ENCODE measurements around the gene MARCHF2. TPM values are rescaled to one million over a fixed set of nuclear protein-coding genes. Genes with fewer than 3 reads are reported as not detected.

Gene MARCHF2
- total RNA-seq, 1 donor from 2014 or later, result 24.8 TPM

DNA sequence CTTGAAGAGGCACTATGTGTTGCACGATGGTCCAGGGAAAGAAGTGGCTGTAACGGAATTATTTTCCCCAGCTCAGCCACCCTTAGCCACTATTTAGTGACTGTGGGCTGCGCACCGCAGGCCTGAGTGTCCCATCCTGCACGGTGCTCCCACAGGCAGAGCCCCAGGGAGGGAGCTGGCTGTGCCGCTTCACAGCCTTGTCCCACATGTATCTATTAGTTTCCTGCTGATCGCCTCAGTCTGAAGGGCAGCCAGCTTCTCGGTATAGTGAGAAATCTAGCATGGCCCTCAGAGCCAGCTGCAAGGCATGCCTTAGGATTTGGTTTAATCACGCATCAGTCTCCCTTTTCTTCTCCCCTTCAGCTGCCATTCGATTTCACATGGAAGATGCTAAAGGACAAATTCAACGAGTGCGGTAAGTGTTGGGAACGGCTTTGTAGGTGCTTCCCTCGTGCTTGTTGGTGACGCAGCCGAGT lies 73.6 kb downstream of the MARCHF2 start:
- DNase-seq (no peak), ATAC-seq (ENCODE audit: low read depth) (no peak)
- H3K4me1 Mint-ChIP-seq, result peaks cover 23% of the 10 kb centered on the region
- H3K9me3 Mint-ChIP-seq, result no peaks in the 10 kb centered on the region
- peak overlapping the region; percentile 81 for H3K27ac Mint-ChIP-seq
- intact Hi-C loops (cut with micrococcal nuclease), result no loop called here
- CTCF ChIA-PET, result interaction anchor here (0.6 to 1.5 kb wide), 3 partner anchors 74 to 129 kb away, joined by 3 to 6 read pairs (median 4); partner anchors contain the start of genes MARCHF2 and MYO1F
- peaks cover 83% of the 10 kb centered on the region for H3K36me3 Mint-ChIP-seq (ENCODE audit: low read depth)
- no peaks in the 10 kb centered on the region for H3K27me3 Mint-ChIP-seq
- peak overlapping the region; percentile 19 for H3K4me3 Mint-ChIP-seq
- TF ChIP-seq, protein P1, sequence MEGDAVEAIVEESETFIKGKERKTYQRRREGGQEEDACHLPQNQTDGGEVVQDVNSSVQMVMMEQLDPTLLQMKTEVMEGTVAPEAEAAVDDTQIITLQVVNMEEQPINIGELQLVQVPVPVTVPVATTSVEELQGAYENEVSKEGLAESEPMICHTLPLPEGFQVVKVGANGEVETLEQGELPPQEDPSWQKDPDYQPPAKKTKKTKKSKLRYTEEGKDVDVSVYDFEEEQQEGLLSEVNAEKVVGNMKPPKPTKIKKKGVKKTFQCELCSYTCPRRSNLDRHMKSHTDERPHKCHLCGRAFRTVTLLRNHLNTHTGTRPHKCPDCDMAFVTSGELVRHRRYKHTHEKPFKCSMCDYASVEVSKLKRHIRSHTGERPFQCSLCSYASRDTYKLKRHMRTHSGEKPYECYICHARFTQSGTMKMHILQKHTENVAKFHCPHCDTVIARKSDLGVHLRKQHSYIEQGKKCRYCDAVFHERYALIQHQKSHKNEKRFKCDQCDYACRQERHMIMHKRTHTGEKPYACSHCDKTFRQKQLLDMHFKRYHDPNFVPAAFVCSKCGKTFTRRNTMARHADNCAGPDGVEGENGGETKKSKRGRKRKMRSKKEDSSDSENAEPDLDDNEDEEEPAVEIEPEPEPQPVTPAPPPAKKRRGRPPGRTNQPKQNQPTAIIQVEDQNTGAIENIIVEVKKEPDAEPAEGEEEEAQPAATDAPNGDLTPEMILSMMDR (IDR thresholded peaks at IDR 0.05), result no peak
- POLR2A ChIA-PET, result interaction anchor here (0.5 to 0.9 kb wide), 2 partner anchors 74 to 1288 kb away, joined by 3 read pairs; no protein-coding TSS in a partner anchor

DNA sequence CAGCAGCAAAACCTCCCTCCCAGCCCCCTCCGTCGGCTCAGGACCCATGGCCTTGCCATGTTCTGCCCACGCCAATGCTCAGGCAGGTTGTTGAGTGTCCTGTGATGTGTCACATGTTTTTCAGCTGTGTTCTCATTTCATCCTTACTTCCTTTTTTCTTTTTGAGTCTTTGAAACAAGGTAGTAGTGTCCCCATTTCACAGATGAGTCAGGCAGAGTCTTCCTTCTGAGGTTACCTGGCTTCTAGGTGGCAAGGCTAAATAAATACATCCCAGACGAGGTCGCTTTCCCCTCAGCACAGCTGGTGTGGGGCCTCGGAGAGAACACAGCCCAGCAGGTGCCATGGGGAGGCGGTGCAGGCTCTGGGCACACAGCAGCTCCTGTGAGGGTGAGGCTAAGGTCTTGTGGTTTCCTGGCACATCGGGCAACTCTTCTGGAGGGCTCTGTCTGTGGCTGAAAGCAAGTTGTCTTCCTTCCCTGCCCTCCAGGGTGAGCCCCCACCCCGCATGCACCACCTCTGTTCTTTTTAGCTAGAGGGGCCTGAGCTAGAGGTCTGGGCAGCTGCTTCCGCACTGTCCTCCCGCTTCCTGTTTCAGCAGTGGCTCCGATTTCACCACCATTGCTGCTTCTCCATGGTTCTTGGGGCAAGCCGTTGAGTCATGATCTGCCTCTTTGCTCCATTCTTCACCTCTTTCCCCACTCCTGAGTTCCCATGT lies 74.2 kb downstream of the MARCHF2 start:
- H3K27me3 Mint-ChIP-seq, result no peaks in the 10 kb centered on the region
- intact Hi-C loops (cut with micrococcal nuclease), result no loop called here
- H3K27ac Mint-ChIP-seq, result peak overlapping the region; percentile 81
- ATAC-seq (ENCODE audit: low read depth), result peak; percentile 67
- H3K36me3 Mint-ChIP-seq (ENCODE audit: low read depth), result peaks cover 78% of the 10 kb centered on the region
- H3K9me3 Mint-ChIP-seq, result no peaks in the 10 kb centered on the region
- TF ChIP-seq, protein P1 (IDR thresholded peaks at IDR 0.05), result no peak
- H3K4me1 Mint-ChIP-seq, result peaks cover 23% of the 10 kb centered on the region
- ChIA-PET CTCF (interaction anchor here (0.6 to 1.5 kb wide), 5 partner anchors 18 to 128 kb away, joined by 3 to 6 read pairs (median 4); partner anchors contain the start of genes MARCHF2 and MYO1F), POLR2A (interaction anchor here (0.5 to 1.4 kb wide), 4 partner anchors 14 to 1288 kb away, joined by 3 to 5 read pairs (median 4); partner anchors contain the start of gene ZNF414)
- DNase-seq, result no peak
- peak overlapping the region; percentile 19 for H3K4me3 Mint-ChIP-seq

DNA sequence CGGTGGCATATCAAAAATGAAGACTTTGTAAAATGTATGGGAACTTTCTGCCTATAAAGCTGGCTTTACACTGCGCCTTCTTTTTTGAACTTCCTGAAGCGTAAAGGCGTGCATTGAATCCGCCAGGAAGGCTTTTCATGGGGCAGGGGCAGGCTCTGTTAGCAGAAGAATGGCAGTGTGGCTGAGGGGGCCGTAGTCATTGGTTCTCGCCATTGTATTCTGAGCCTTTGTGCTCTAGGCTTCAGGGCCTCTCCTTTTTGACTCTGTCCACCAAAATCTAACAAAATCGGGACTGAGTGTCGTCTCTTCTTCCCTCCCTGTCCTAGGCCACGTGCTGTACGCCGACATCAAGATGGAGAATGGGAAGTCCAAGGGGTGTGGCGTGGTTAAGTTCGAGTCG lies 75.3 kb downstream of the MARCHF2 start:
- DNase-seq, result no peak
- TF ChIP-seq, protein P1 (IDR thresholded peaks at IDR 0.05), result no peak
- H3K27ac Mint-ChIP-seq, result no peak overlapping the region
- ATAC-seq (ENCODE audit: low read depth), result no peak
- H3K4me3 Mint-ChIP-seq, result no peak overlapping the region
- CTCF ChIA-PET, result no interaction called here
- H3K4me1 Mint-ChIP-seq, result peaks cover 23% of the 10 kb centered on the region
- no peaks in the 10 kb centered on the region for H3K9me3 Mint-ChIP-seq
- no peaks in the 10 kb centered on the region for H3K27me3 Mint-ChIP-seq
- POLR2A ChIA-PET, result interaction anchor here (1.4 kb wide), 1 partner anchor 25 kb away, joined by 5 read pairs; the partner anchor contains the start of gene ZNF414
- peaks cover 68% of the 10 kb centered on the region for H3K36me3 Mint-ChIP-seq (ENCODE audit: low read depth)
- intact Hi-C loops (cut with micrococcal nuclease), result no loop called here

Other genes starting within 250 kb of the MARCHF2 start
- 112 and 114 TPM in 2 replicates for gene CERS4, start 203.9 kb upstream of the MARCHF2 start, total RNA-seq
- gene CD320, start 104.9 kb upstream of the MARCHF2 start, total RNA-seq, result 23.7 and 24.6 TPM in 2 replicates
- gene NDUFA7, start 91.9 kb upstream of the MARCHF2 start, total RNA-seq, result 31.1 and 35.8 TPM in 2 replicates
- gene RPS28, start 91.8 kb upstream of the MARCHF2 start, total RNA-seq, result 3,149 and 3,168 TPM in 2 replicates
- gene KANK3, start 70.0 kb upstream of the MARCHF2 start, total RNA-seq, result 0.07 and 0.29 TPM in 2 replicates
- gene ANGPTL4, start 49.1 kb upstream of the MARCHF2 start, total RNA-seq, result not detected in 2 replicates
- gene RAB11B, start 22.9 kb upstream of the MARCHF2 start, total RNA-seq, result 92.1 and 100 TPM in 2 replicates
- 282 and 287 TPM in 2 replicates for gene HNRNPM, start 31.7 kb downstream of the MARCHF2 start, total RNA-seq
- gene PRAM1, start 89.3 kb downstream of the MARCHF2 start, total RNA-seq, result 0.29 and 0.49 TPM in 2 replicates
- 28.6 and 32.8 TPM in 2 replicates for gene ZNF414, start 100.9 kb downstream of the MARCHF2 start, total RNA-seq
- 57.4 and 63.8 TPM in 2 replicates for gene MYO1F, start 164.1 kb downstream of the MARCHF2 start, total RNA-seq
- 0.17 and 0.33 TPM in 2 replicates for gene ADAMTS10, start 197.4 kb downstream of the MARCHF2 start, total RNA-seq
- not detected in 2 replicates for gene NFILZ, start 217.3 kb downstream of the MARCHF2 start, total RNA-seq

Data from activated B cell treated with CpG ODN at 0.5 μM for 24 hours (primary cell).